ENCODE results near the gene CDH2.

DNA sequence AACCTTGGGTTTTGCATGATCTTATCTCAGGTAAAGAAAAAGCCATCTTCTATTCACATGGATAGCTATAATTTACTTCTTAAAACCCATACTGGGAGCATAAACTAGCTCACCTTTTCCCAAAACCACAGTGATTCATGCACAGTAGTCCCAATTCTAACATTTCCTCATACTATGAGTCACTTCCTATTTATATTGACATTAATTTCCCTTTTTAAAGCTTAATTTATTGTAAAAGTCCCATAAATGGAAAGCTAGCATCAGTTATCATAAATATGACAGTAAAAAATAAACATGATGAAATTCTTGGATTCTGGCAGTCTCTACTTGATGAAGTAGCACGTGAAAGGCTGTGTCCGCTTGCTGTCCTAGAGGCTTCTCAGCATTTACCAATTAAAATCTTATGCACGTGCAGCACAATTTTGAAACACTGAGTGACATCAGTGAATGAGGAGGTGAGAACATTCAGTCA lies 180.1 kb downstream of the CDH2 start:
- TF ChIP-seq, protein P1, sequence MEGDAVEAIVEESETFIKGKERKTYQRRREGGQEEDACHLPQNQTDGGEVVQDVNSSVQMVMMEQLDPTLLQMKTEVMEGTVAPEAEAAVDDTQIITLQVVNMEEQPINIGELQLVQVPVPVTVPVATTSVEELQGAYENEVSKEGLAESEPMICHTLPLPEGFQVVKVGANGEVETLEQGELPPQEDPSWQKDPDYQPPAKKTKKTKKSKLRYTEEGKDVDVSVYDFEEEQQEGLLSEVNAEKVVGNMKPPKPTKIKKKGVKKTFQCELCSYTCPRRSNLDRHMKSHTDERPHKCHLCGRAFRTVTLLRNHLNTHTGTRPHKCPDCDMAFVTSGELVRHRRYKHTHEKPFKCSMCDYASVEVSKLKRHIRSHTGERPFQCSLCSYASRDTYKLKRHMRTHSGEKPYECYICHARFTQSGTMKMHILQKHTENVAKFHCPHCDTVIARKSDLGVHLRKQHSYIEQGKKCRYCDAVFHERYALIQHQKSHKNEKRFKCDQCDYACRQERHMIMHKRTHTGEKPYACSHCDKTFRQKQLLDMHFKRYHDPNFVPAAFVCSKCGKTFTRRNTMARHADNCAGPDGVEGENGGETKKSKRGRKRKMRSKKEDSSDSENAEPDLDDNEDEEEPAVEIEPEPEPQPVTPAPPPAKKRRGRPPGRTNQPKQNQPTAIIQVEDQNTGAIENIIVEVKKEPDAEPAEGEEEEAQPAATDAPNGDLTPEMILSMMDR (IDR thresholded peaks at IDR 0.05; ENCODE audit: insufficient read depth, low read depth, low read length): no peak
- TF ChIP-seq EZH2 (IDR thresholded peaks at IDR 0.05; ENCODE audit: insufficient read depth, low read length): no peak
